Erythroblast (primary cell): Measurements from ENCODE around the gene ATP13A2.
"Not testable (repeated sequence)": the region's sequence is repeated elsewhere in the genome, so short reads cannot be mapped to it uniquely, and the experiment has no call there.

ENCODE experiments used
- DNase-seq, 2 experiments: peaks; one replicate each; lab custom pipeline; 2025; lab: John Stamatoyannopoulos, UW
- GATA1 ChIP-seq: IDR thresholded peaks from 2 replicates; pipeline ENCODE4 v1.6.1; 2011; ENCODE audit warnings: low read depth, mild to moderate bottlenecking, control low read depth, low read length, moderate library complexity
- POLR2A ChIP-seq: IDR thresholded peaks from 2 replicates; pipeline ENCODE4 v1.6.1; 2011; ENCODE audit warnings: mild to moderate bottlenecking, low read length

The ATP13A2 gene

DNA sequence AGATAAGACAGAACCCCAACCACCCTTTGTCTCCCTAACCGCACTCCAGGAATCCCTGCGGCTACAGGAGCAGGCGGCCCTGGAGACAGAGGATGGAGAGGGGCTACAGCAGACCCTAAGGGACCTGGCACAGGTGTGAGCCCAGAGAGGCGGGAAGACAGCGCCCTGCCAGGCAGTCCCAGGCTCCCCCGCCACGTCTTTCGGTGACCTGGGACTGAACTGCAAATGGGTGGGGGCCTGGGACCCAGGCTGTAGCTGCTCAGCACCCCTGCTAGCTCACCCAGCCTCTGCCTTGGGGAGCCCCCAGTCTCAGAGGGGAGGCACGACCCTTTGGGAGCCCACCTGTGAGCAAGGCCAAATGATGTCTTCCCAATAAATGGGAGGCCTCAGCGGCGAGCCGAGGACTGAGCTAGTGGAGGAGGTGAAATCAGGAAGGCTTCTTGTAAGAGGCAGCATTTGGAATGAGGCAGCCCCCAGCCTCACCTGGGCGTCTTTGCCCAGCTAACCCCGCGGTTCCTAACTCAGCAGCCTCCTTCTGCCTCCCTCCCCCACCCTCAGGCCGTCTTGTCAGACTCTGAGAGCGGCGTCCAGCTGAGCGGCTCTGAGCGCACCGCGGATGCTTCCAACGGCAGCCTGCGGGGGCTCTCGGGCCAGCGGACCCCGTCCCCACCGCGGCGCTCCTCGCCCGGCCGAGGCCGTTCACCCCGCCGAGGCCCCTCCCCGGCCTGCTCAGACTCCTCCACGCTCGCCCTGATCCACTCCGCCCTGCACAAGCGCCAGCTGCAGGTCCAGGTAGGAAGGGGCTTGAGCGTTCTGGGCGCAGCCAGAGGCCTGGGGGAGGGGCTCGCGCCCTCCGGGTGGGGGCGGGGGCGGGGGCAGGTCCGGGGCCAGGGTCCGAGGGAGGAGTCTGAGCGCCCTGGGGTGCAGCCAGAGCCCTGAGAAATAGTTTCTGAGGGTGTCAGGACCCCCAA is 73.1 kb downstream of the ATP13A2 start:
- TF ChIP-seq GATA1 (no peak), POLR2A (no peak)
- DNase-seq = no peak

DNA sequence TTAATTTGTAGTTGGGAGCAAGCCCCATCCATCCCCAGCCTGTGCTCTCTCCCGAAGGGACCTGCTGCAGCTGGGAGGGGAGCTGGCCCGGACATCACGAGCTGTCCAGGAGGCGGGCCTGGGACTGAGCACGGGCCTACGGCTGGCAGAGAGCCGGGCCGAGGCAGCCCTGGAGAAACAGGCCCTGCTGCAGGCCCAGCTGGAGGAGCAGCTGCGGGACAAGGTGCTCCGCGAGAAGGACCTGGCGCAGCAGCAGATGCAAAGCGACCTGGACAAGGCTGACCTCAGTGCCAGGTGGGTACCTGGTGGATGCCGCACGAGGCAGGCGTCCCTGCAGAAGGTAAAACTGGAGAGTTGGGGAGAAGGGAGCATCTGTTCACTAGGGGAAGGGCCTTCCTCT is 75.1 kb downstream of the ATP13A2 start:
- not testable (repeated sequence) for DNase-seq
